ENCODE measurements around the gene SCARF2.

GRCh38 chr22:20442485-20443284 is 5.1 kb upstream of the SCARF2 start:
- TF ChIP-seq, protein P1, sequence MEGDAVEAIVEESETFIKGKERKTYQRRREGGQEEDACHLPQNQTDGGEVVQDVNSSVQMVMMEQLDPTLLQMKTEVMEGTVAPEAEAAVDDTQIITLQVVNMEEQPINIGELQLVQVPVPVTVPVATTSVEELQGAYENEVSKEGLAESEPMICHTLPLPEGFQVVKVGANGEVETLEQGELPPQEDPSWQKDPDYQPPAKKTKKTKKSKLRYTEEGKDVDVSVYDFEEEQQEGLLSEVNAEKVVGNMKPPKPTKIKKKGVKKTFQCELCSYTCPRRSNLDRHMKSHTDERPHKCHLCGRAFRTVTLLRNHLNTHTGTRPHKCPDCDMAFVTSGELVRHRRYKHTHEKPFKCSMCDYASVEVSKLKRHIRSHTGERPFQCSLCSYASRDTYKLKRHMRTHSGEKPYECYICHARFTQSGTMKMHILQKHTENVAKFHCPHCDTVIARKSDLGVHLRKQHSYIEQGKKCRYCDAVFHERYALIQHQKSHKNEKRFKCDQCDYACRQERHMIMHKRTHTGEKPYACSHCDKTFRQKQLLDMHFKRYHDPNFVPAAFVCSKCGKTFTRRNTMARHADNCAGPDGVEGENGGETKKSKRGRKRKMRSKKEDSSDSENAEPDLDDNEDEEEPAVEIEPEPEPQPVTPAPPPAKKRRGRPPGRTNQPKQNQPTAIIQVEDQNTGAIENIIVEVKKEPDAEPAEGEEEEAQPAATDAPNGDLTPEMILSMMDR (IDR thresholded peaks at IDR 0.05), result no peak
- TF ChIP-seq POLR2A (IDR thresholded peaks at IDR 0.05), result no peak

Measured in lower leg skin (tissue), 3 donors.